Mammary epithelial cell (primary cell): ENCODE data around the gene LRCOL1.

Source experiments
- EZH2 ChIP-seq: IDR thresholded peaks from 2 replicates; pipeline ENCODE4 v1.6.1; 2012; ENCODE audit warnings: low read length, inconsistent platforms, borderline replicate concordance
- TF ChIP-seq, protein P1 (sequence below), 2 donors: IDR thresholded peaks in 1 of 2; conservative IDR thresholded peaks in 1 of 2; 2 replicates each; pipeline ENCODE4 v1.5.1; 2011 to 2012; ENCODE audit warnings: inconsistent platforms in 2 of 2, low read length in 2 of 2, mild to moderate bottlenecking in 2 of 2, control low read depth in 1 of 2, low read depth in 1 of 2; ENCODE audit not compliant: insufficient read depth in 1 of 2; ENCODE audit errors: extremely low read depth in 1 of 2

DNA sequence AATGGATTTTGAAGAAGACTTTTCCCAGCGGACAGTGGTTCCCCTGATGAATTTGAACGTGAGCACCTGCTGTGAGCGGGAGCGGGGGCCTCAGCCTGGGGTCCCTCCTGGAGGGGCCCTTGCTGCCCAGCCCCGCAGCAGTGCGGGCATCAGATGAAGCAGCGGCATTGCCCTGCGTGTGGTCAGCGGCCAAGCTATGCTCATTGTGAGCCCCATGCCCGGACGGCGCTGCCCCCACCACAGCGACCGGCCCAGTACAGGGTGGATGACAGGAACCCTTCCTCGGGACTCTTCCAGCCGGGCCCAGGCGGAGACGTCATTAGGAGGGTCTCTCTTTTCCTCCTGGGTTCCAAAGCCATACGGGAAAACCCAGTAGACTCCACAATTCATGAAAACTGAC lies 3.5 kb downstream of the LRCOL1 start:
- TF ChIP-seq, protein P1, sequence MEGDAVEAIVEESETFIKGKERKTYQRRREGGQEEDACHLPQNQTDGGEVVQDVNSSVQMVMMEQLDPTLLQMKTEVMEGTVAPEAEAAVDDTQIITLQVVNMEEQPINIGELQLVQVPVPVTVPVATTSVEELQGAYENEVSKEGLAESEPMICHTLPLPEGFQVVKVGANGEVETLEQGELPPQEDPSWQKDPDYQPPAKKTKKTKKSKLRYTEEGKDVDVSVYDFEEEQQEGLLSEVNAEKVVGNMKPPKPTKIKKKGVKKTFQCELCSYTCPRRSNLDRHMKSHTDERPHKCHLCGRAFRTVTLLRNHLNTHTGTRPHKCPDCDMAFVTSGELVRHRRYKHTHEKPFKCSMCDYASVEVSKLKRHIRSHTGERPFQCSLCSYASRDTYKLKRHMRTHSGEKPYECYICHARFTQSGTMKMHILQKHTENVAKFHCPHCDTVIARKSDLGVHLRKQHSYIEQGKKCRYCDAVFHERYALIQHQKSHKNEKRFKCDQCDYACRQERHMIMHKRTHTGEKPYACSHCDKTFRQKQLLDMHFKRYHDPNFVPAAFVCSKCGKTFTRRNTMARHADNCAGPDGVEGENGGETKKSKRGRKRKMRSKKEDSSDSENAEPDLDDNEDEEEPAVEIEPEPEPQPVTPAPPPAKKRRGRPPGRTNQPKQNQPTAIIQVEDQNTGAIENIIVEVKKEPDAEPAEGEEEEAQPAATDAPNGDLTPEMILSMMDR (conservative IDR thresholded peaks at IDR 0.05 in 1 of 2, IDR thresholded peaks at IDR 0.05 in 1 of 2; ENCODE audit: extremely low read depth in 1 of 2, insufficient read depth in 1 of 2, low read depth in 1 of 2, low read length in 2 of 2), result no peak
- no peak for TF ChIP-seq EZH2
